H1 (cell line): Measurements from ENCODE around the gene HELT.

Source experiments
- BCL11A ChIP-seq, 2 experiments: IDR thresholded peaks; one replicate each; pipeline ENCODE4 v1.6.1; 2011; ENCODE audit warnings: low read depth in 2 of 2, low read length in 2 of 2, mild to moderate bottlenecking in 2 of 2
- CTCF ChIP-seq, 3 experiments: IDR thresholded peaks; 1 replicate in 2 of 3; 2 replicates in 1 of 3; pipeline versions ENCODE4 v1.5.1 to v1.6.1; 2011; ENCODE audit warnings: low read length in 3 of 3, mild to moderate bottlenecking in 3 of 3, inconsistent platforms in 2 of 3, low read depth in 1 of 3, moderate library complexity in 1 of 3; ENCODE audit not compliant: insufficient read depth in 1 of 3; ENCODE audit errors: control extremely low read depth in 1 of 3
- EZH2 ChIP-seq: fragments of 200-600 bp; sonication (generic); IDR thresholded peaks from 2 replicates; pipeline ENCODE4 v1.7.1; 2012; ENCODE audit warnings: low read depth, mild to moderate bottlenecking, moderate library complexity, low read length, inconsistent platforms; ENCODE audit not compliant: severe bottlenecking
- FOSL1 ChIP-seq: IDR thresholded peaks from 2 replicates; pipeline ENCODE4 v1.6.1; 2011; ENCODE audit warnings: mild to moderate bottlenecking, low read depth, low read length, moderate library complexity; ENCODE audit not compliant: insufficient read depth
- GABPA ChIP-seq: IDR thresholded peaks from 2 replicates; pipeline ENCODE4 v1.6.1; 2011; ENCODE audit warnings: mild to moderate bottlenecking, low read length, moderate library complexity, borderline replicate concordance; ENCODE audit not compliant: insufficient read depth
- HDAC2 ChIP-seq, 2 experiments: fragments of 300-600 bp in 1 of 2; sonication (generic) in 1 of 2; IDR thresholded peaks; 2 replicates each; pipeline ENCODE4 v1.6.1; 2011 to 2012; ENCODE audit warnings: low read depth in 2 of 2, low read length in 2 of 2, mild to moderate bottlenecking in 2 of 2, moderate library complexity in 2 of 2, borderline replicate concordance in 1 of 2, inconsistent platforms in 1 of 2
- HDAC6 ChIP-seq: IDR thresholded peaks from one replicate; pipeline ENCODE4 v1.7.1; 2012; ENCODE audit warnings: low read depth, mild to moderate bottlenecking, inconsistent platforms, low read length, moderate library complexity
- POLR2A ChIP-seq, 2 experiments: IDR thresholded peaks; 1 replicate in 1 of 2; 2 replicates in 1 of 2; pipeline ENCODE4 v1.6.1; 2011; ENCODE audit warnings: low read depth in 2 of 2, low read length in 2 of 2, mild to moderate bottlenecking in 2 of 2; ENCODE audit errors: control extremely low read depth in 1 of 2
- POLR2AphosphoS5 ChIP-seq: IDR thresholded peaks from 2 replicates; pipeline ENCODE4 v1.6.1; 2011; ENCODE audit warnings: low read depth, low read length
- RNF2 ChIP-seq: fragments of 200-900, 300-1000 bp; sonication (generic); IDR thresholded peaks from 2 replicates; pipeline ENCODE4 v1.7.1; 2016; ENCODE audit warnings: borderline replicate concordance, low read depth, mild to moderate bottlenecking, antibody characterized with exemption, low read length; ENCODE audit not compliant: poor library complexity, severe bottlenecking; ENCODE audit errors: missing control alignments
- RXRA ChIP-seq: IDR thresholded peaks from 2 replicates; pipeline ENCODE4 v1.6.1; 2011; ENCODE audit warnings: low read depth, mild to moderate bottlenecking, low read length, moderate library complexity; ENCODE audit not compliant: insufficient read depth
- SUZ12 ChIP-seq: fragments of 200-600 bp; sonication (generic); IDR thresholded peaks from 2 replicates; pipeline ENCODE4 v1.6.1; 2012; ENCODE audit warnings: mild to moderate bottlenecking, inconsistent platforms, low read length, moderate library complexity, mixed read lengths
- USF2 ChIP-seq: IDR thresholded peaks from 2 replicates; pipeline ENCODE4 v1.6.1; 2011; ENCODE audit warnings: low read length, improper control_type of control experiment
- ZNF274 ChIP-seq: IDR thresholded peaks from 2 replicates; pipeline ENCODE4 v1.7.0; 2012; ENCODE audit warnings: low read length, borderline replicate concordance; ENCODE audit errors: extremely low read depth

GRCh38 chr4:185005219-185005819 is 13.0 kb upstream of the HELT start:
- TF ChIP-seq RNF2 = no peak
- TF ChIP-seq USF2 = no peak
- TF ChIP-seq HDAC6 = no peak
- TF ChIP-seq FOSL1 = no peak
- peak; percentile 85 to 92 (median 88) for TF ChIP-seq CTCF (IDR thresholded peaks at IDR 0.05; ENCODE audit: control extremely low read depth in 1 of 3, insufficient read depth in 1 of 3, low read depth in 1 of 3, low read length in 3 of 3)
- TF ChIP-seq ZNF274 = no peak
- TF ChIP-seq GABPA = 0 out of 2 replicates have a peak, but pooled peaks have one; percentile 34
- TF ChIP-seq RXRA = no peak
- no peak for TF ChIP-seq EZH2
- no peak for TF ChIP-seq POLR2A (IDR thresholded peaks at IDR 0.05; ENCODE audit: control extremely low read depth in 1 of 2, low read depth in 2 of 2, low read length in 2 of 2)
- TF ChIP-seq SUZ12 = no peak
- no peak for TF ChIP-seq POLR2AphosphoS5
- TF ChIP-seq HDAC2 (IDR thresholded peaks at IDR 0.05; ENCODE audit: borderline replicate concordance in 1 of 2, low read depth in 2 of 2, low read length in 2 of 2) = no peak
- no peak for TF ChIP-seq BCL11A (IDR thresholded peaks at IDR 0.05; ENCODE audit: low read depth in 2 of 2, low read length in 2 of 2)
